Measurements from ENCODE around the gene DRD4. TPM values are rescaled to one million over a fixed set of nuclear protein-coding genes. Genes with fewer than 3 reads are reported as not detected.

The DRD4 gene
- total and polyA plus RNA-seq, 2 of the 13 experiments (the other 11 are each of a cell fraction or from before 2014, with no cell fraction given): 0.09 to 0.13 TPM

DNA sequence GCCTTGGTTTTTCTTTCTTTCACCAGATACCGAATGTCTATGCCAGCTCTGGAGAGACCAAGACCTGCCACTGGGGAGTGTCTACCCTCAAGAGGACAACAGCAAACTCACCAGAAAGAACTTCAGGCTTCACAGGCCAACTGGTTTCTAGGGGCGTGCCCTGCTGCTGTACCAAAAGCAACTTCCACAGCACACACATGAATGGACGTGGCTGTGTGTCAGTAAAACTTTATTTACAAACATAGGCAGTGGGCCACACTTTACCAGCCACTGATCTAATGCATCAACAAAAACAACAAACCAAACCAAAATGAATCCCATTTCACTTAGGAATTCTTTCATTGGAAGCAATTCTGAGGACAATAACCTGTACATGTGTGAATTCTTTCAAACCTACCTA is 41.2 kb downstream of the DRD4 start:
- Histone ChIP-seq H3K79me2 (ENCODE audit: insufficient read depth, low read length) (no peaks in the 10 kb centered on the region), H3K36me3 (replicated peaks in 1 of 2; ENCODE audit: control insufficient read depth in 1 of 2, insufficient read depth in 2 of 2, low read length in 2 of 2) (peaks cover 23 to 58% of the 10 kb centered on the region in 2 experiments; a peak in 4 of 5 replicates), H3K27ac (ENCODE audit: extremely low read length, insufficient read depth, low read length) (no peak overlapping the region), H3K9ac (ENCODE audit: insufficient read depth, low read depth, low read length) (no peak overlapping the region), H3K4me2 (ENCODE audit: low read depth, low read length) (no peak overlapping the region), H3K4me3 (replicated peaks in 1 of 3; ENCODE audit: insufficient read depth in 1 of 3, low read depth in 2 of 3, low read length in 3 of 3) (no peak overlapping the region), H3K9me3 (ENCODE audit: low read length) (no peaks in the 10 kb centered on the region), H3K4me1 (ENCODE audit: insufficient read depth, low read length) (no peaks in the 10 kb centered on the region), H2AFZ (ENCODE audit: low read length) (no peak overlapping the region), H4K20me1 (ENCODE audit: insufficient read depth, low read length) (no peaks in the 10 kb centered on the region), H3K27me3 (ENCODE audit: control insufficient read depth in 1 of 2, insufficient read depth in 2 of 2, low read length in 2 of 2) (no peaks in the 10 kb centered on the region)
- no peak for FAIRE-seq
- intact Hi-C loops (cut with micrococcal nuclease; ENCODE audit: unreplicated experiment): no loop called here
- WGBS (ENCODE audit: low lambda C conversion rate): 93% methylated on average over 2 of the region's 3 CpGs
- in situ Hi-C loops (cut with HindIII; ENCODE audit: extremely low pct_ligation_motif_present, low pct_unique_long_range_greater_than_20kb): no loop called here
- no peak for TF ChIP-seq ZNF24 (IDR thresholded peaks at IDR 0.05)
- no peak for TF ChIP-seq AHR (CRISPR knock-in tag; IDR thresholded peaks at IDR 0.05)
- no peak for TF ChIP-seq RCOR2 (CRISPR knock-in tag; IDR thresholded peaks at IDR 0.05)
- TF ChIP-seq, protein P1, sequence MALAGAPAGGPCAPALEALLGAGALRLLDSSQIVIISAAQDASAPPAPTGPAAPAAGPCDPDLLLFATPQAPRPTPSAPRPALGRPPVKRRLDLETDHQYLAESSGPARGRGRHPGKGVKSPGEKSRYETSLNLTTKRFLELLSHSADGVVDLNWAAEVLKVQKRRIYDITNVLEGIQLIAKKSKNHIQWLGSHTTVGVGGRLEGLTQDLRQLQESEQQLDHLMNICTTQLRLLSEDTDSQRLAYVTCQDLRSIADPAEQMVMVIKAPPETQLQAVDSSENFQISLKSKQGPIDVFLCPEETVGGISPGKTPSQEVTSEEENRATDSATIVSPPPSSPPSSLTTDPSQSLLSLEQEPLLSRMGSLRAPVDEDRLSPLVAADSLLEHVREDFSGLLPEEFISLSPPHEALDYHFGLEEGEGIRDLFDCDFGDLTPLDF (CRISPR knock-in tag; IDR thresholded peaks at IDR 0.05): no peak
- TF ChIP-seq, protein P2, sequence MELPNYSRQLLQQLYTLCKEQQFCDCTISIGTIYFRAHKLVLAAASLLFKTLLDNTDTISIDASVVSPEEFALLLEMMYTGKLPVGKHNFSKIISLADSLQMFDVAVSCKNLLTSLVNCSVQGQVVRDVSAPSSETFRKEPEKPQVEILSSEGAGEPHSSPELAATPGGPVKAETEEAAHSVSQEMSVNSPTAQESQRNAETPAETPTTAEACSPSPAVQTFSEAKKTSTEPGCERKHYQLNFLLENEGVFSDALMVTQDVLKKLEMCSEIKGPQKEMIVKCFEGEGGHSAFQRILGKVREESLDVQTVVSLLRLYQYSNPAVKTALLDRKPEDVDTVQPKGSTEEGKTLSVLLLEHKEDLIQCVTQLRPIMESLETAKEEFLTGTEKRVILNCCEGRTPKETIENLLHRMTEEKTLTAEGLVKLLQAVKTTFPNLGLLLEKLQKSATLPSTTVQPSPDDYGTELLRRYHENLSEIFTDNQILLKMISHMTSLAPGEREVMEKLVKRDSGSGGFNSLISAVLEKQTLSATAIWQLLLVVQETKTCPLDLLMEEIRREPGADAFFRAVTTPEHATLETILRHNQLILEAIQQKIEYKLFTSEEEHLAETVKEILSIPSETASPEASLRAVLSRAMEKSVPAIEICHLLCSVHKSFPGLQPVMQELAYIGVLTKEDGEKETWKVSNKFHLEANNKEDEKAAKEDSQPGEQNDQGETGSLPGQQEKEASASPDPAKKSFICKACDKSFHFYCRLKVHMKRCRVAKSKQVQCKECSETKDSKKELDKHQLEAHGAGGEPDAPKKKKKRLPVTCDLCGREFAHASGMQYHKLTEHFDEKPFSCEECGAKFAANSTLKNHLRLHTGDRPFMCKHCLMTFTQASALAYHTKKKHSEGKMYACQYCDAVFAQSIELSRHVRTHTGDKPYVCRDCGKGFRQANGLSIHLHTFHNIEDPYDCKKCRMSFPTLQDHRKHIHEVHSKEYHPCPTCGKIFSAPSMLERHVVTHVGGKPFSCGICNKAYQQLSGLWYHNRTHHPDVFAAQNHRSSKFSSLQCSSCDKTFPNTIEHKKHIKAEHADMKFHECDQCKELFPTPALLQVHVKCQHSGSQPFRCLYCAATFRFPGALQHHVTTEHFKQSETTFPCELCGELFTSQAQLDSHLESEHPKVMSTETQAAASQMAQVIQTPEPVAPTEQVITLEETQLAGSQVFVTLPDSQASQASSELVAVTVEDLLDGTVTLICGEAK (IDR thresholded peaks at IDR 0.05): no peak
- TF ChIP-seq, protein P2 (CRISPR knock-in tag; IDR thresholded peaks at IDR 0.05): peak; percentile 57; the same call in 1 of the 2 replicates
- TF ChIP-seq MBD4 (IDR thresholded peaks at IDR 0.05; ENCODE audit: borderline replicate concordance, low read length): no peak
- POLR2A ChIA-PET: no interaction called here
- CTCF ChIA-PET (ENCODE audit: low intra/inter-chr PET ratio, low total read pairs): no interaction called here
- BruUV-seq (replicated peaks): no TSS peak
- no peak for DNase-seq (ENCODE audit: low spot score)
- no peak for ATAC-seq

Data from HepG2 (cell line).